ENCODE data around the gene MORC2. TPM values are rescaled to one million over a fixed set of nuclear protein-coding genes. Genes with fewer than 3 reads are reported as not detected.

MORC2 gene
- total RNA-seq, 1 donor from 2014 or later, result 20.0 TPM

DNA sequence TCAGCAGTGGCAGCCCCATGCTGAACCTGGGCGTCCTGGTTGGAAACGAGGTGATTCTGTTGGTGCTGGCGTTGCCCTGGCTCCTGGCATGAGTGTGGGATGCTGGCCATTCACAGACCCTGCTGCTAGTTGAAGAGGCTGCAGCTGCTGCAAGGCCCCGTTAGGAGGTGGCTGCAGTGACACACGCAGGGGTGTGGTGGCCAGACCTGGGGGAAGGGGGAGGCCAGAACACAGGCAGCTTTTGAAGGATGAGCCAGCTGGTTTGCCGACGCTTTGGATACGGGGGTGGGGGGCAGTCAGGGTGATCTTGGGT is 77.2 kb downstream of the MORC2 start:
- no peak overlapping the region for H3K27ac ChIP-seq
- TF ChIP-seq, protein P1, sequence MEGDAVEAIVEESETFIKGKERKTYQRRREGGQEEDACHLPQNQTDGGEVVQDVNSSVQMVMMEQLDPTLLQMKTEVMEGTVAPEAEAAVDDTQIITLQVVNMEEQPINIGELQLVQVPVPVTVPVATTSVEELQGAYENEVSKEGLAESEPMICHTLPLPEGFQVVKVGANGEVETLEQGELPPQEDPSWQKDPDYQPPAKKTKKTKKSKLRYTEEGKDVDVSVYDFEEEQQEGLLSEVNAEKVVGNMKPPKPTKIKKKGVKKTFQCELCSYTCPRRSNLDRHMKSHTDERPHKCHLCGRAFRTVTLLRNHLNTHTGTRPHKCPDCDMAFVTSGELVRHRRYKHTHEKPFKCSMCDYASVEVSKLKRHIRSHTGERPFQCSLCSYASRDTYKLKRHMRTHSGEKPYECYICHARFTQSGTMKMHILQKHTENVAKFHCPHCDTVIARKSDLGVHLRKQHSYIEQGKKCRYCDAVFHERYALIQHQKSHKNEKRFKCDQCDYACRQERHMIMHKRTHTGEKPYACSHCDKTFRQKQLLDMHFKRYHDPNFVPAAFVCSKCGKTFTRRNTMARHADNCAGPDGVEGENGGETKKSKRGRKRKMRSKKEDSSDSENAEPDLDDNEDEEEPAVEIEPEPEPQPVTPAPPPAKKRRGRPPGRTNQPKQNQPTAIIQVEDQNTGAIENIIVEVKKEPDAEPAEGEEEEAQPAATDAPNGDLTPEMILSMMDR (IDR thresholded peaks at IDR 0.05), result no peak
- no peaks in the 10 kb centered on the region for H3K4me1 ChIP-seq
- no peak overlapping the region for H3K4me3 ChIP-seq
- DNase-seq (peak; percentile 40), ATAC-seq (no peak)
- no peaks in the 10 kb centered on the region for H3K27me3 ChIP-seq
- H3K9me3 ChIP-seq, result no peaks in the 10 kb centered on the region
- intact Hi-C loops (cut with DNase I), result no loop called here
- H3K36me3 ChIP-seq, result no peaks in the 10 kb centered on the region

DNA sequence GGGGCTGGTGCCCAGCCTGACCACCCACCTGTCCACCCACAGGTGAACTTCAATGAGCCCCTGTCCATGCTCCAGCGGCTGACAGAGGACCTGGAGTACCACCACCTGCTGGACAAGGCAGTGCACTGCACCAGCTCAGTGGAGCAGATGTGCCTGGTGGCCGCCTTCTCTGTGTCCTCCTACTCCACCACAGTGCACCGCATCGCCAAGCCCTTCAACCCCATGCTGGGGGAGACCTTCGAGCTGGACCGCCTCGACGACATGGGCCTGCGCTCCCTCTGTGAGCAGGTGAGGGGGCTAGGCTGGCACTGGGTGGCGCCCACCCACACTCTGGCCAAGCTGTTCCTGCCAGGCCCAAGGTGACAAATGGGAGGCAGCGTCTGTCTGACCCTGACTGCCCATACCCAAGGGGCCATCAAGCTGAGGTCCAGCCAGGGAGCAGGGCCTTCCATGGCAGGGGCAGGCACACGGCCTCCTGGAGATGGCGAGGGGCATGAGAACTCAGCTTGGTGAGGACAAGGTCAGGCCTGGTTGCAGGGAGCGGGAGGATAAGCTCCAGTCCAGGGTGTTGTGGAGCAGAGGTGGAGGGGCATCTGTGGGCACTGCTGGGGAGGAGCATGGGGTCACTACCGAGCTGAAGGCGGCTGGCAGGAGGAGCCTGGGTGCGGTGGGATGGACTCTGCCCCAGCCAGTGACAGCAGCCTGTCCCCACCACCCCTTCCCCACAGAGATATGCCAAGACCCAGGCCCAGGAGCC is 77.7 kb downstream of the MORC2 start:
- no peaks in the 10 kb centered on the region for H3K36me3 ChIP-seq
- H3K27me3 ChIP-seq, result no peaks in the 10 kb centered on the region
- peak; percentile 75 for ATAC-seq
- H3K4me1 ChIP-seq, result no peaks in the 10 kb centered on the region
- no peak overlapping the region for H3K27ac ChIP-seq
- peak; percentile 66 for DNase-seq
- intact Hi-C loops (cut with DNase I), result no loop called here
- TF ChIP-seq, protein P1 (IDR thresholded peaks at IDR 0.05), result peak; percentile 67
- no peaks in the 10 kb centered on the region for H3K9me3 ChIP-seq
- H3K4me3 ChIP-seq, result no peak overlapping the region

DNA sequence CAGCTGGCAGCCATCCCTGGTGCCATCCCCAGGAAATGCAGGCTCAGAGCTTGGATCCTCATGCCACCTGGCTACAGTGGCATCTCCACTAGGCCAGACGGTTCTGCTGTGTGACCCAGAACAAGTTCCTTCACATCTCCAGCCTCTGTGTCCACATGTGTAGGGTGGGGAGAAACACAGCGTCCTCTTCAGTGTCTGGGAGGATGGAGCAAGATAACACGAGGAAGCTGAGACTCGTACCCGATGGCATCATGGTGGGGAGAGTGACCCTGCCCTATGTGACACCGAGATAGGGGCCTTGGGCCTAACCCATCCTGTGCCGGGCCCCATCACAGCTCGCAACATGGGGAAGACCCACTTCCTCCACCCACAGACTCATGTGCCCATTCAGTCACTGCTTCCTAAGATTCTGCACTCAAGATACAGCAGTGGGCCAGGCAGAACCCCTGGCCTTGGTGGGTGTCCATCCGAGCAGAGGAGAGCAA is 78.5 kb downstream of the MORC2 start:
- Histone ChIP-seq H3K9me3 (no peaks in the 10 kb centered on the region), H3K27ac (no peak overlapping the region), H3K4me1 (no peaks in the 10 kb centered on the region), H3K4me3 (no peak overlapping the region), H3K36me3 (no peaks in the 10 kb centered on the region), H3K27me3 (no peaks in the 10 kb centered on the region)
- DNase-seq, result peak; percentile 41
- no peak for ATAC-seq
- intact Hi-C loops (cut with DNase I), result loop anchor here (10.0 kb wide), 1 partner anchor 125 kb away; no protein-coding TSS in a partner anchor
- TF ChIP-seq, protein P1 (IDR thresholded peaks at IDR 0.05), result no peak

DNA sequence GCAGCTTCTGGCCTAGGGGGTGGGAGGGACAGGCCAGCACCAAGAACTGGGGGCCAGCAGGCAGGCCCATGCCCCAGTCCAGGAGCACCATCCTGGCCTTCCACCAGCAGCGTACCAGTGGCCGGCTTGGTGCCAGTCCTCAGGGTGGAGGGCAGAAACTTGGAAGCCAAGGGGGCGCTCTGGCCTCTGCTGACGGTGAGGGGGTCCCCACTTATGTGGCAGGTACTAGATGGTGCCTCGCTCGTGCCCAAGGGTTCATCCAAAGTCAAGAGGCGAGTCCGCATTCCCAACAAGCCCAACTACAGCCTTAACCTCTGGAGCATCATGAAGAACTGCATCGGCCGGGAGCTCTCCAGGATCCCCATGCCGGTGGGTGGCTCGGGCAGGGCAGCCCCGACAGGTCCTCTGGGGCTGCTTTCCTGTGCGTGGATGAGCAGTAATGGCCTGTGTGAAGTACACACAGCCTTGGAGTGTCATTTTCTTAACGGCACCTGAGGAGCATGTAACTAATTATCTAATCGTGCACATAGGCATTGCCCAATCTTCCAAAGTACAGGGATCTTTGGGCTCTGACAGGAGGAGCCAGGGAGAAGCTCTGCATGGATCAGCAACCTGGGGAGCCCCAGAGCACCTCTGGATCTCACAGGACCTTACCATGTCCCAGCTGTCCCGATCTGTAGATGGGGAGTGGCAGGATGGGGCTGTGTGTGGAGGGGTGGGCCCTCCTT is 79.1 kb downstream of the MORC2 start:
- DNase-seq (peak; percentile 39), ATAC-seq (no peak)
- Histone ChIP-seq H3K36me3 (no peaks in the 10 kb centered on the region), H3K9me3 (no peaks in the 10 kb centered on the region), H3K4me3 (no peak overlapping the region), H3K4me1 (no peaks in the 10 kb centered on the region), H3K27me3 (no peaks in the 10 kb centered on the region), H3K27ac (no peak overlapping the region)
- intact Hi-C loops (cut with DNase I), result loop anchor here (10.0 kb wide), 1 partner anchor 125 kb away; no protein-coding TSS in a partner anchor
- TF ChIP-seq, protein P1 (IDR thresholded peaks at IDR 0.05), result no peak

DNA sequence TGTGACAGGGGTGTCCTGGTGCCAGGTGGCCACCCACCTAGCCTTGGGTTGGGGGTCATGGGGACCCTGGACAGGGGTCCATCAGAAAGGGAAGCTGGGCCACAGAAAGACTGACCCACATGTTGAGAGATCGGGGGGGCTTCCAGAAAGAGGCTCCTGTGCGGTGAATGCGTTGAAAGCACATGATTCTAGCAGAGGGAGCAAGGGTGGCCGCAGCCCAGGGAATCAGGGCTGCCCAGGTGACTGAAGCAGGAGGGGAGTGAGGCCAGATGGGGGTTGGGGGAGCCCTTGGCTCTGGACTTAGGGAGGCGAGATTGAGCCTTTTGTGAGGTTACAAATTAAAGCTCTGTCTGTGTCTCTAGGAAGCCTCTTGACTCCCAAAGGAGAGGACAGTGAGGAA is 80.7 kb downstream of the MORC2 start:
- DNase-seq, result peak; percentile 44
- Histone ChIP-seq H3K36me3 (no peaks in the 10 kb centered on the region), H3K4me1 (no peaks in the 10 kb centered on the region), H3K27ac (no peak overlapping the region), H3K9me3 (no peaks in the 10 kb centered on the region), H3K27me3 (no peaks in the 10 kb centered on the region), H3K4me3 (no peak overlapping the region)
- intact Hi-C loops (cut with DNase I), result loop anchor here (10.0 kb wide), 1 partner anchor 123 kb away; no protein-coding TSS in a partner anchor
- TF ChIP-seq, protein P1 (IDR thresholded peaks at IDR 0.05), result no peak
- no peak for ATAC-seq

All from upper lobe of right lung (tissue), 1 donor.